ENCODE measurements around the gene FOXP4.

Gene FOXP4

DNA sequence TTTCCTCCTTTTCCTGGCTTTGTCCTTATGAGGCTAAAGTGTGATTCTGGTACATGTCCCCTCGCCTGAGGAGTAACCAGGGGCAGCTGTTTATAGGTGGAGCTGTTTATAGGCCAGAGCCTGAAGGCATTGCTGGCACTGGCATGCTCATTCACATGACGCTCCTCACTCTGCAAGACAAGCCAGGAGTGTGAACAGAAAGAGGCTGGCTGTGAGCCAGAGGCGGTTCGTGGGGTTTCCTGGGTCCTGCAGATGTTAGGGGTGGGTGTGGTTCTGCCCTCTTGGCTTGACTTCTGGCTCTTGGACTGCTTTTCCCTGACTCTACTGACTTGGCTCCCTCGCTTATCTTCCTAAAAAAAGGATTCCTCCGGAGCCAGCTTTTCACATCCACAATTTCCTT, 79.3 kb downstream of the FOXP4 start:
- no peaks in the 10 kb centered on the region for H3K36me3 ChIP-seq (ENCODE audit: low read depth)
- peaks cover 31% of the 10 kb centered on the region for H3K4me1 ChIP-seq (ENCODE audit: insufficient read depth, poor library complexity, severe bottlenecking)
- peak; percentile 73 for ATAC-seq (ENCODE audit: low read depth)
- no peaks in the 10 kb centered on the region for H3K27me3 ChIP-seq (ENCODE audit: insufficient read depth, poor library complexity, severe bottlenecking)
- TF ChIP-seq, protein P1, sequence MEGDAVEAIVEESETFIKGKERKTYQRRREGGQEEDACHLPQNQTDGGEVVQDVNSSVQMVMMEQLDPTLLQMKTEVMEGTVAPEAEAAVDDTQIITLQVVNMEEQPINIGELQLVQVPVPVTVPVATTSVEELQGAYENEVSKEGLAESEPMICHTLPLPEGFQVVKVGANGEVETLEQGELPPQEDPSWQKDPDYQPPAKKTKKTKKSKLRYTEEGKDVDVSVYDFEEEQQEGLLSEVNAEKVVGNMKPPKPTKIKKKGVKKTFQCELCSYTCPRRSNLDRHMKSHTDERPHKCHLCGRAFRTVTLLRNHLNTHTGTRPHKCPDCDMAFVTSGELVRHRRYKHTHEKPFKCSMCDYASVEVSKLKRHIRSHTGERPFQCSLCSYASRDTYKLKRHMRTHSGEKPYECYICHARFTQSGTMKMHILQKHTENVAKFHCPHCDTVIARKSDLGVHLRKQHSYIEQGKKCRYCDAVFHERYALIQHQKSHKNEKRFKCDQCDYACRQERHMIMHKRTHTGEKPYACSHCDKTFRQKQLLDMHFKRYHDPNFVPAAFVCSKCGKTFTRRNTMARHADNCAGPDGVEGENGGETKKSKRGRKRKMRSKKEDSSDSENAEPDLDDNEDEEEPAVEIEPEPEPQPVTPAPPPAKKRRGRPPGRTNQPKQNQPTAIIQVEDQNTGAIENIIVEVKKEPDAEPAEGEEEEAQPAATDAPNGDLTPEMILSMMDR (IDR thresholded peaks at IDR 0.05; ENCODE audit: poor library complexity, severe bottlenecking): no peak
- DNase-seq (ENCODE audit: low spot score): no peak
- no peak overlapping the region for H3K4me3 ChIP-seq (ENCODE audit: severe bottlenecking)
- H3K9me3 ChIP-seq (ENCODE audit: severe bottlenecking): peaks cover 8% of the 10 kb centered on the region
- H3K27ac ChIP-seq (ENCODE audit: poor library complexity, severe bottlenecking): peak overlapping the region; percentile 89

DNA sequence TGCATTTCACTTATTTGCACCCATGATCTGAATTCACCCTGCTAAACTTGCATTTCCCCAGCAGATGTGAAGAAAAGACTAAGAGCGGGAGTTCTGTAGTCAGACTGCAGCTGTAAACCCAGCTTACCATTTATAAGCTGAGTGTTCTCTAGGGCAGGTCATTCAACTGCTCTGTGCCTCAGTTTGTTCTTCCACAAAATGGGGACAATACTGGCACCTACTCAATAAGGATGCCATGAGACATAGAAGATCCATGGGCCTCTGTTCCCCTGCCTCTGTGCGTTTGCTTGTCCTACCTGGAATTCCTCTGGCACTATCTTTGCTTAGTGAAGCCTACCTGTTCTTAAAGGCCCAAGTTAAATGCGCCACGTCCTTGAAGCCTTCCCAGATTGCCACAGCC, 79.8 kb downstream of the FOXP4 start:
- Histone ChIP-seq H3K27ac (ENCODE audit: poor library complexity, severe bottlenecking) (peak overlapping the region; percentile 89), H3K36me3 (ENCODE audit: low read depth) (no peaks in the 10 kb centered on the region), H3K4me3 (ENCODE audit: severe bottlenecking) (no peak overlapping the region), H3K9me3 (ENCODE audit: severe bottlenecking) (peaks cover 6% of the 10 kb centered on the region), H3K4me1 (ENCODE audit: insufficient read depth, poor library complexity, severe bottlenecking) (peaks cover 31% of the 10 kb centered on the region), H3K27me3 (ENCODE audit: insufficient read depth, poor library complexity, severe bottlenecking) (no peaks in the 10 kb centered on the region)
- ATAC-seq (ENCODE audit: low read depth): no peak
- DNase-seq (ENCODE audit: low spot score): no peak
- TF ChIP-seq, protein P1 (IDR thresholded peaks at IDR 0.05; ENCODE audit: poor library complexity, severe bottlenecking): no peak

DNA sequence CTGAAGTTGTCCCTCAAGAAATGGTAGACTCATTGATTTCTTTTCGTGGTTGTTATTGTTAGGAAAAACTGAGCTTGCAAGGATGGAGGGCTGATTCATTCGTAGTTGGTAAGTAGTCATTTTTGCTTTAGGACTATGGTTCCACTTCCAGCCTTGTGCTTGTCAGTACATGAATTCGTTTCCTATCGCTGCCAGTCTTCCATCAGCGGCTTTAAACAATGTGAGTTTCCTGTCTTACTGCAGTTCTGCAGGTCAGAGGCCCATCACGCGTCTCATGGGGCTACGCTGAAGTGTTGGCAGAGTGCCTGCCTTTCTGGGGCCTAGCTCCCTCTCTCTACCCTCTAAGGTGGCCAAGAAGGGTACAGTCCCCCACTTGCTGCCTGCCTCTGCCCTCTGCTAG, 80.7 kb downstream of the FOXP4 start:
- peaks cover 31% of the 10 kb centered on the region for H3K4me1 ChIP-seq (ENCODE audit: insufficient read depth, poor library complexity, severe bottlenecking)
- H3K9me3 ChIP-seq (ENCODE audit: severe bottlenecking): no peaks in the 10 kb centered on the region
- ATAC-seq (ENCODE audit: low read depth): peak; percentile 83
- H3K27me3 ChIP-seq (ENCODE audit: insufficient read depth, poor library complexity, severe bottlenecking): no peaks in the 10 kb centered on the region
- TF ChIP-seq, protein P1 (IDR thresholded peaks at IDR 0.05; ENCODE audit: poor library complexity, severe bottlenecking): no peak
- H3K4me3 ChIP-seq (ENCODE audit: severe bottlenecking): no peak overlapping the region
- no peak for DNase-seq (ENCODE audit: low spot score)
- H3K27ac ChIP-seq (ENCODE audit: poor library complexity, severe bottlenecking): peak overlapping the region; percentile 89
- H3K36me3 ChIP-seq (ENCODE audit: low read depth): no peaks in the 10 kb centered on the region

DNA sequence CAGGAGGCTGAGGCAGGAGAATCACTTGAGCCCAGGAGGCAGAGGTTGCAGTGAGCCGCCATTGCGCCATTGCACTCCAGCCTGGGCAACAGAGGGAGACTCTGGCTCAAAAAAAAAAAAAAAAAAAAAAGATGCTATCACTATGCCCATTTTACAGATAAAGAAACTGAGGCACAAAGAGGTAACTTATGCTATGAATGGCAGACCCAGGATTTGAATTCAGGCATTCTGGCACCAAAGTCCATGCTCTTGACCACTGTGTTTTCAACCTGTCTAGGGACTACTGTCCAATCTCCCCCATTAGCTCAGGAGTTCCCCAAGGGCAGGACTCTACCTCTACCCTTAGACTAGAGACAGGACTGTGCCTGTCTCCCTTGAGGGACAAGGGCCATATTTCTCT, 82.9 kb downstream of the FOXP4 start:
- ATAC-seq (ENCODE audit: low read depth) (no peak), DNase-seq (ENCODE audit: low spot score) (no peak)
- Histone ChIP-seq H3K4me3 (ENCODE audit: severe bottlenecking) (no peak overlapping the region), H3K36me3 (ENCODE audit: low read depth) (no peaks in the 10 kb centered on the region), H3K27ac (ENCODE audit: poor library complexity, severe bottlenecking) (no peak overlapping the region), H3K9me3 (ENCODE audit: severe bottlenecking) (no peaks in the 10 kb centered on the region), H3K4me1 (ENCODE audit: insufficient read depth, poor library complexity, severe bottlenecking) (peaks cover 31% of the 10 kb centered on the region), H3K27me3 (ENCODE audit: insufficient read depth, poor library complexity, severe bottlenecking) (no peaks in the 10 kb centered on the region)
- TF ChIP-seq, protein P1 (IDR thresholded peaks at IDR 0.05; ENCODE audit: poor library complexity, severe bottlenecking): no peak

DNA sequence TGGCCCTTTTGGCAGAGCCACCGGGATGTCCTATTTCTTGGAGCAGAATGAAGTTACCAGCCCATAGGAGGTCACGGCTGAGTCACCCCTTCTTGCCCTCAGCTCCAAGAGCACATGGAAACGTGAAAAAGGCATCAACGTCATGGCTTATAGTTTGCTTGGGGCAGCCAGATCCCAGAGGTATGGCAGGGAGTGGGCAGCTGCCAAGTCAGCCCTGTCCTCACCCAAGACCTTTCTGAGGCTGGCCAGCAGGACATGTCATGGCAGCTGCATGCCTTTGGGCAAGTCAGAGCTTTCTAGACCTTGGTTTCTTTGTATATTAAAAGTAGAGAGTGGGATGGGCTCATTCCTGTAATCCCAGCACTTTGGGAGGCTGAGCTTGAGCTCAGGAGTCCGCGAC, 83.9 kb downstream of the FOXP4 start:
- Histone ChIP-seq H3K4me3 (ENCODE audit: severe bottlenecking) (no peak overlapping the region), H3K27me3 (ENCODE audit: insufficient read depth, poor library complexity, severe bottlenecking) (no peaks in the 10 kb centered on the region), H3K4me1 (ENCODE audit: insufficient read depth, poor library complexity, severe bottlenecking) (peaks cover 37% of the 10 kb centered on the region), H3K9me3 (ENCODE audit: severe bottlenecking) (no peaks in the 10 kb centered on the region), H3K27ac (ENCODE audit: poor library complexity, severe bottlenecking) (no peak overlapping the region), H3K36me3 (ENCODE audit: low read depth) (no peaks in the 10 kb centered on the region)
- DNase-seq (ENCODE audit: low spot score): no peak
- TF ChIP-seq, protein P1 (IDR thresholded peaks at IDR 0.05; ENCODE audit: poor library complexity, severe bottlenecking): no peak
- no peak for ATAC-seq (ENCODE audit: low read depth)

All from RWPE2 (cell line).